Erythroblast (primary cell): ENCODE measurements around the gene F12.

Experiments
- DNase-seq, 2 experiments: peaks; one replicate each; lab custom pipeline; 2025; lab: John Stamatoyannopoulos, UW
- GATA1 ChIP-seq: IDR thresholded peaks from 2 replicates; pipeline ENCODE4 v1.6.1; 2011; ENCODE audit warnings: low read depth, mild to moderate bottlenecking, control low read depth, low read length, moderate library complexity
- POLR2A ChIP-seq: IDR thresholded peaks from 2 replicates; pipeline ENCODE4 v1.6.1; 2011; ENCODE audit warnings: mild to moderate bottlenecking, low read length

The F12 gene

GRCh38 chr5:177432839-177433657 is 23.7 kb upstream of the F12 start:
- TF ChIP-seq GATA1 (no peak), POLR2A (no peak)
- no peak for DNase-seq

GRCh38 chr5:177432143-177432838 is 22.9 kb upstream of the F12 start:
- TF ChIP-seq POLR2A, result no peak
- TF ChIP-seq GATA1, result no peak
- no peak for DNase-seq

- DNase-seq, result no peak
Observed at GRCh38 chr5:177431317-177432142, 22.2 kb upstream of the F12 start.

GRCh38 chr5:177430972-177431316 is 21.6 kb upstream of the F12 start:
- no peak for TF ChIP-seq GATA1
- no peak for TF ChIP-seq POLR2A
- DNase-seq, result no peak

More at GRCh38 chr5:177431317-177432142, 22.2 kb upstream of the F12 start:
- TF ChIP-seq GATA1 (no peak), POLR2A (no peak)

GRCh38 chr5:177430140-177430951 is 21.0 kb upstream of the F12 start:
- no peak for TF ChIP-seq GATA1
- TF ChIP-seq POLR2A, result no peak
- DNase-seq, result no peak

GRCh38 chr5:177429248-177430040 is 20.1 kb upstream of the F12 start:
- DNase-seq, result no peak
- TF ChIP-seq GATA1 (no peak), POLR2A (no peak)

- no peak for DNase-seq
- TF ChIP-seq GATA1 (no peak), POLR2A (no peak)
Observed at GRCh38 chr5:177428574-177429217, 19.3 kb upstream of the F12 start.

- TF ChIP-seq GATA1 (no peak), POLR2A (peak; percentile 64)
- peak; percentile 90 to 91 for DNase-seq
Observed at GRCh38 chr5:177427919-177428573, 18.7 kb upstream of the F12 start.

- DNase-seq, result peak; percentile 82 to 85
- TF ChIP-seq POLR2A, result peak; percentile 51
- no peak for TF ChIP-seq GATA1
Observed at GRCh38 chr5:177427211-177427822, 18.0 kb upstream of the F12 start.

GRCh38 chr5:177426566-177427210 is 17.3 kb upstream of the F12 start, which contains the start of gene GRK6:
TSS of gene GRK6 (plus strand) at chr5:177426676. CDS start at chr5:177426846, 170 bp downstream.
- TF ChIP-seq POLR2A (no peak), GATA1 (no peak)
- DNase-seq, result peak; percentile 72 to 79
